Panc1 (cell line): ENCODE data around the gene PIEZO1. TPM values are rescaled to one million over a fixed set of nuclear protein-coding genes. Genes with fewer than 3 reads are reported as not detected.

ENCODE experiments used
- ATAC-seq: fragments of 200-7000 bp; cut with Tn5 transposase; 2 replicates; pipeline ENCODE4 v1.9.1; 2020; ENCODE audit warnings: mild to moderate bottlenecking, moderate library complexity
- BruUV-seq: library from RNA; stranded (reverse); fragments of 400-500 nt; replicated peaks from 2 replicates; lab custom pipeline; 2021; lab: Mats Ljungman, UMichigan
- CTCF ChIA-PET: fragments of 300-600 bp; sonication (Branson Sonifier 250); formaldehyde crosslinking; loops from one replicate; lab custom pipeline; 2022; ENCODE audit warnings: antibody characterized with exemption; lab: Charles Lee
- POLR2A ChIA-PET: fragments of 300-600 bp; sonication (Branson Sonifier 250); formaldehyde crosslinking; loops from one replicate; lab custom pipeline; 2022; ENCODE audit warnings: antibody characterized with exemption; lab: Charles Lee
- DNase-seq: peaks from one replicate; pipeline ENCODE4 v3.0.0-alpha.2; 2010; ENCODE audit warnings: low read depth, low spot score
- H3K27ac ChIP-seq: 2 replicates; pipeline ENCODE4 v1.5.1; 2011; ENCODE audit warnings: mild to moderate bottlenecking, low read length, inconsistent platforms
- H3K27me3 ChIP-seq: fragments of 200-500 bp; sonication (Bioruptor generic); 2 replicates; pipeline ENCODE4 v1.6.0; 2014; ENCODE audit warnings: low read length, inconsistent platforms; ENCODE audit not compliant: control insufficient read depth, insufficient read depth
- H3K36me3 ChIP-seq: fragments of 200-500 bp; sonication (Bioruptor generic); 2 replicates; pipeline ENCODE4 v1.5.1; 2014; ENCODE audit warnings: inconsistent platforms, mild to moderate bottlenecking, low read length, moderate library complexity; ENCODE audit not compliant: control insufficient read depth, insufficient read depth
- H3K4me1 ChIP-seq: 2 replicates; pipeline ENCODE4 v1.5.1; 2011; ENCODE audit warnings: inconsistent platforms, mild to moderate bottlenecking, low read length, moderate library complexity; ENCODE audit not compliant: control insufficient read depth, insufficient read depth
- H3K4me3 ChIP-seq, 2 experiments: 2 replicates each; pipeline ENCODE4 v1.5.1; 2011 to 2012; ENCODE audit warnings: low read depth in 2 of 2, low read length in 2 of 2, mild to moderate bottlenecking in 2 of 2, inconsistent platforms in 1 of 2, moderate library complexity in 1 of 2
- H3K9me3 ChIP-seq: fragments of 200-500 bp; sonication (Bioruptor generic); 2 replicates; pipeline ENCODE4 v1.5.1; 2014; ENCODE audit warnings: low read depth, mild to moderate bottlenecking, inconsistent platforms, low read length, moderate library complexity; ENCODE audit not compliant: control insufficient read depth, insufficient read depth
- POLR2AphosphoS5 ChIP-seq: IDR thresholded peaks from 2 replicates; pipeline ENCODE4 v1.6.1; 2012; ENCODE audit warnings: mild to moderate bottlenecking, low read depth, low read length, moderate library complexity
- SIN3A ChIP-seq: IDR thresholded peaks from 2 replicates; pipeline ENCODE4 v1.6.1; 2012; ENCODE audit warnings: low read depth, mild to moderate bottlenecking, low read length, moderate library complexity, borderline replicate concordance; ENCODE audit not compliant: insufficient read depth
- TCF7L2 ChIP-seq: IDR thresholded peaks from 2 replicates; pipeline ENCODE4 v1.6.1; 2011; ENCODE audit warnings: mild to moderate bottlenecking, low read depth, low read length, inconsistent platforms
- in situ Hi-C: cut with HindIII; loops from 2 replicates; pipeline ENCODE4 v1.10.0; 2016; ENCODE audit warnings: low sequenced_read_pairs, low pct_unique_long_range_greater_than_20kb
- intact Hi-C: fragments of 100-400 bp; cut with micrococcal nuclease; formaldehyde crosslinking; loops from one replicate; pipeline ENCODE4 v1.10.0; 2022; ENCODE audit not compliant: unreplicated experiment
- total RNA-seq: library from RNA; stranded (reverse); gene quantifications from one replicate; pipeline ENCODE4 v1.2.1, GENCODE V29; 2021; ENCODE audit not compliant: unreplicated experiment
- TF ChIP-seq, protein P1 (sequence below): fragments of 450-650 bp; IDR thresholded peaks from 2 replicates; pipeline ENCODE4 v1.5.1; 2017; ENCODE audit warnings: mild to moderate bottlenecking
- TF ChIP-seq, protein P2 (sequence below), 2 experiments: IDR thresholded peaks; 2 replicates each; pipeline ENCODE4 v1.6.1; 2011 to 2012; ENCODE audit warnings: low read depth in 2 of 2, control low read depth in 1 of 2, low read length in 1 of 2, mild to moderate bottlenecking in 1 of 2, moderate library complexity in 1 of 2; ENCODE audit not compliant: insufficient read depth in 1 of 2

PIEZO1 gene
- total RNA-seq, 1 experiment from 2014 or later = 175 TPM

DNA sequence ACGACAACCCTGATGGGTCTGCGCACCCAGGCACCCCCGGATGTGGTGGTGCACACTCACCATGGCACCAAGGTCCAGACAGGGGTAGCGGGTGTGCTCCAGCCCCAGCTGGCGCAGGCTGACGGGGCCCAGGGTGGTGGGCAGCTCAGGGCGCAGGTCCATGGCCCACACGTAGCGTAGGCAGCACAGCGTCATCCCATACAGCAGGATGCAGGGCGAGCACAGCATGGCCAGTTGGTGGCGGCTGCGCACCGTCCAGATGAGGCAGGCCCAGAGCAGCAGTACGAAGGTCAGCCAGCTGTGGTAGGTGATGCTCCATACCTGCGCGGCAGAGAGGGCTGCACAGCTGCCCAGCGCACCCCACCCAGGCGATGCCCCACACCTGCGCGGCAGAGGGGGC, 48.9 kb downstream of the PIEZO1 start:
- intact Hi-C loops (loop anchor here (10.0 kb wide), 1 partner anchor 49 kb away; the partner anchor contains the start of gene PIEZO1), in situ Hi-C loops (no loop called here)
- Histone ChIP-seq H3K27ac (no peak overlapping the region), H3K4me1 (no peaks in the 10 kb centered on the region; the same call in 1 of the 2 replicates), H3K9me3 (no peaks in the 10 kb centered on the region), H3K36me3 (no peaks in the 10 kb centered on the region; the same call in 1 of the 2 replicates), H3K27me3 (no peaks in the 10 kb centered on the region), H3K4me3 (no peak overlapping the region)
- ChIA-PET POLR2A (no interaction called here), CTCF (no interaction called here)
- no TSS peak for BruUV-seq
- TF ChIP-seq TCF7L2 (no peak), POLR2AphosphoS5 (no peak), SIN3A (no peak)
- TF ChIP-seq, protein P1, sequence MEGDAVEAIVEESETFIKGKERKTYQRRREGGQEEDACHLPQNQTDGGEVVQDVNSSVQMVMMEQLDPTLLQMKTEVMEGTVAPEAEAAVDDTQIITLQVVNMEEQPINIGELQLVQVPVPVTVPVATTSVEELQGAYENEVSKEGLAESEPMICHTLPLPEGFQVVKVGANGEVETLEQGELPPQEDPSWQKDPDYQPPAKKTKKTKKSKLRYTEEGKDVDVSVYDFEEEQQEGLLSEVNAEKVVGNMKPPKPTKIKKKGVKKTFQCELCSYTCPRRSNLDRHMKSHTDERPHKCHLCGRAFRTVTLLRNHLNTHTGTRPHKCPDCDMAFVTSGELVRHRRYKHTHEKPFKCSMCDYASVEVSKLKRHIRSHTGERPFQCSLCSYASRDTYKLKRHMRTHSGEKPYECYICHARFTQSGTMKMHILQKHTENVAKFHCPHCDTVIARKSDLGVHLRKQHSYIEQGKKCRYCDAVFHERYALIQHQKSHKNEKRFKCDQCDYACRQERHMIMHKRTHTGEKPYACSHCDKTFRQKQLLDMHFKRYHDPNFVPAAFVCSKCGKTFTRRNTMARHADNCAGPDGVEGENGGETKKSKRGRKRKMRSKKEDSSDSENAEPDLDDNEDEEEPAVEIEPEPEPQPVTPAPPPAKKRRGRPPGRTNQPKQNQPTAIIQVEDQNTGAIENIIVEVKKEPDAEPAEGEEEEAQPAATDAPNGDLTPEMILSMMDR = no peak
- TF ChIP-seq, protein P2, sequence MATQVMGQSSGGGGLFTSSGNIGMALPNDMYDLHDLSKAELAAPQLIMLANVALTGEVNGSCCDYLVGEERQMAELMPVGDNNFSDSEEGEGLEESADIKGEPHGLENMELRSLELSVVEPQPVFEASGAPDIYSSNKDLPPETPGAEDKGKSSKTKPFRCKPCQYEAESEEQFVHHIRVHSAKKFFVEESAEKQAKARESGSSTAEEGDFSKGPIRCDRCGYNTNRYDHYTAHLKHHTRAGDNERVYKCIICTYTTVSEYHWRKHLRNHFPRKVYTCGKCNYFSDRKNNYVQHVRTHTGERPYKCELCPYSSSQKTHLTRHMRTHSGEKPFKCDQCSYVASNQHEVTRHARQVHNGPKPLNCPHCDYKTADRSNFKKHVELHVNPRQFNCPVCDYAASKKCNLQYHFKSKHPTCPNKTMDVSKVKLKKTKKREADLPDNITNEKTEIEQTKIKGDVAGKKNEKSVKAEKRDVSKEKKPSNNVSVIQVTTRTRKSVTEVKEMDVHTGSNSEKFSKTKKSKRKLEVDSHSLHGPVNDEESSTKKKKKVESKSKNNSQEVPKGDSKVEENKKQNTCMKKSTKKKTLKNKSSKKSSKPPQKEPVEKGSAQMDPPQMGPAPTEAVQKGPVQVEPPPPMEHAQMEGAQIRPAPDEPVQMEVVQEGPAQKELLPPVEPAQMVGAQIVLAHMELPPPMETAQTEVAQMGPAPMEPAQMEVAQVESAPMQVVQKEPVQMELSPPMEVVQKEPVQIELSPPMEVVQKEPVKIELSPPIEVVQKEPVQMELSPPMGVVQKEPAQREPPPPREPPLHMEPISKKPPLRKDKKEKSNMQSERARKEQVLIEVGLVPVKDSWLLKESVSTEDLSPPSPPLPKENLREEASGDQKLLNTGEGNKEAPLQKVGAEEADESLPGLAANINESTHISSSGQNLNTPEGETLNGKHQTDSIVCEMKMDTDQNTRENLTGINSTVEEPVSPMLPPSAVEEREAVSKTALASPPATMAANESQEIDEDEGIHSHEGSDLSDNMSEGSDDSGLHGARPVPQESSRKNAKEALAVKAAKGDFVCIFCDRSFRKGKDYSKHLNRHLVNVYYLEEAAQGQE (IDR thresholded peaks at IDR 0.05; ENCODE audit: insufficient read depth in 1 of 2, low read depth in 2 of 2, low read length in 1 of 2) = no peak
- ATAC-seq (no peak), DNase-seq (no peak)

DNA sequence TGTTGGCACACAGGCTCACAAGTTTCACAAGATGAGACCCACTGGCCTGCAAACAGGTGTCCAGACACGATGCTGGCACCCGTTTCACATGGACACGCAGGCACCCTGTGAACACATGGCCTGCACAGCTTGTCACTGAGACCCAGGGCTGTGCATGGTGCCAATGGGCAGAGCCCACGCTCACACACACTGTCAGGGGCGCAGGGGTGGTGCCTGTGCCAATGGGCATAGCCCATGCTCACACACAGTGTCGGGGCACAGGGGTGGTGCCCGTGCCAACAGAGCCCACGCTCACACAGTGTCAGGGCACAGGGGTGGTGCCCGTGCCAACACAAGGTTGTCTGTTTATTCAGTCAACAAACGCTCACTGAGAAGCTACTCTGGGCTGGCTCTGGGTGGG, 49.4 kb downstream of the PIEZO1 start:
- POLR2A ChIA-PET = no interaction called here

DNA sequence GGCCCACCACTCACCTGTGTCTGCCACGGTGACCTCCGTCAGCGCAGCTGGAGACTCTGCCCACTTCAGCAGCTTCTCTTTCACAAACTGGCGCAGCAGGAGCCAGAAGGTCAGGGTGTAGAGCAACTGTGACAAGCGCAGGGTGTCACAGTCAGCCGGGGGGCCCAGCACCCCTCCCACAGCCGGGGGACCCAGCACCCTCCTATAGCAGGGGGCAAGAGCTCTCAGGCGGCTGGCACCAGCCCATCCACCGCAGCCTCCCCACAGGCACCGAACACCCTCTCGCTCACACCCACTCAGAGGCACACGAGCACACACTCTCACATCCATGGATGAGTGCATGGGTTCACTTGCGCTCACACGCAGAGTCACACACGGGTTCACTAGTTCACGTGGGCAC, 49.9 kb downstream of the PIEZO1 start:
- intact Hi-C loops (loop anchor here (10.0 kb wide), 1 partner anchor 50 kb away; the partner anchor contains the start of gene PIEZO1), in situ Hi-C loops (no loop called here)
- Histone ChIP-seq H3K4me1 (no peaks in the 10 kb centered on the region; the same call in 1 of the 2 replicates), H3K4me3 (no peak overlapping the region), H3K9me3 (no peaks in the 10 kb centered on the region), H3K27me3 (no peaks in the 10 kb centered on the region), H3K36me3 (no peaks in the 10 kb centered on the region; the same call in 1 of the 2 replicates), H3K27ac (no peak overlapping the region)
- TF ChIP-seq, protein P2 (IDR thresholded peaks at IDR 0.05; ENCODE audit: insufficient read depth in 1 of 2, low read depth in 2 of 2, low read length in 1 of 2) = no peak
- TF ChIP-seq POLR2AphosphoS5 (no peak), SIN3A (no peak)
- ATAC-seq = no peak
- ChIA-PET CTCF (no interaction called here), POLR2A (no interaction called here)
- BruUV-seq = no TSS peak
- no peak for DNase-seq

More for the DNA sequence above, 49.4 kb downstream of the PIEZO1 start:
- no peak for TF ChIP-seq TCF7L2
- TF ChIP-seq SIN3A = no peak
- TF ChIP-seq POLR2AphosphoS5 = no peak
- DNase-seq (no peak), ATAC-seq (no peak)
- H3K27ac ChIP-seq = no peak overlapping the region
- CTCF ChIA-PET = no interaction called here
- no TSS peak for BruUV-seq
- no peaks in the 10 kb centered on the region for H3K9me3 ChIP-seq
- no peak overlapping the region for H3K4me3 ChIP-seq
- no peaks in the 10 kb centered on the region; the same call in 1 of the 2 replicates for H3K4me1 ChIP-seq
- in situ Hi-C loops (no loop called here), intact Hi-C loops (loop anchor here (10.0 kb wide), 1 partner anchor 49 kb away; the partner anchor contains the start of gene PIEZO1)
- no peaks in the 10 kb centered on the region; the same call in 1 of the 2 replicates for H3K36me3 ChIP-seq
- H3K27me3 ChIP-seq = no peaks in the 10 kb centered on the region
